AG09319 (cell line): ENCODE measurements around the gene FAF2.

Experiments used
- DNase-seq: peaks from one replicate; pipeline ENCODE4 v3.0.0-alpha.2; 2010; ENCODE audit warnings: low read depth; ENCODE audit errors: extremely low read depth
- TF ChIP-seq, protein P1 (sequence below): IDR thresholded peaks from 2 replicates; pipeline ENCODE4 v1.5.1; 2011; ENCODE audit warnings: low read depth, mild to moderate bottlenecking, inconsistent platforms, low read length, moderate library complexity

Gene FAF2

DNA sequence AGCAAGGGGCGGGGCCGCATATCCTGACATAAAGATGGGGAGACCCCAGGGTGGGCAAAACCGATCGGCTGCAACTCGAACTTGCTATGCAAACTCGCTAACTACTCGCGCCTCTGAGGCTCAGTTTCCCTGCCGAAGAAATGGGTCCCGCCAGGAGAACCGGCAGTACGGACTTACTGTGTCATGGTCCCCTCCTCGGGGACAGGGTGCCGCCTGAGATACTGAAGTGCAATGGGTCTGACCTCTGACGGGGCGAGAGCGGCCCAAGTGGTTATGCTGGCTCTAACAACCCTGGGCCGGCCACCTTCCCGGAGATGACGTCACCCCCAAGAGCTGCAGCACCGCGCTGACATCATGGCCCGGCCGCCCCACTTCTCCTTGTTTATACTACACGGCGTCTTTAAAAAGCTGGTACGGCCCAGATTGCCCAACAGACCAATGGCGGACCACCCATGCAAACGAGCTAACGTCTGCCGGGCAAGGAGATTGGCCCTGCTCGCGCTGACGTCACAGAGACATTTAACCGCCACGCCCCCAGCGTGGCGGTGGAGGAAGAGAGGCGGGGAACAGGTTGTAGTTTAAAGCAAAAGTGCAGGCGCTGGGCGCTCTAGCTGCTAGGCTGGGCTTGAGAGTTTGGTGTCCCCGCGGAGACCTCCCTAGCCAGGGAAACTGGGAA, 89.5 kb downstream of the FAF2 start:
- TF ChIP-seq, protein P1, sequence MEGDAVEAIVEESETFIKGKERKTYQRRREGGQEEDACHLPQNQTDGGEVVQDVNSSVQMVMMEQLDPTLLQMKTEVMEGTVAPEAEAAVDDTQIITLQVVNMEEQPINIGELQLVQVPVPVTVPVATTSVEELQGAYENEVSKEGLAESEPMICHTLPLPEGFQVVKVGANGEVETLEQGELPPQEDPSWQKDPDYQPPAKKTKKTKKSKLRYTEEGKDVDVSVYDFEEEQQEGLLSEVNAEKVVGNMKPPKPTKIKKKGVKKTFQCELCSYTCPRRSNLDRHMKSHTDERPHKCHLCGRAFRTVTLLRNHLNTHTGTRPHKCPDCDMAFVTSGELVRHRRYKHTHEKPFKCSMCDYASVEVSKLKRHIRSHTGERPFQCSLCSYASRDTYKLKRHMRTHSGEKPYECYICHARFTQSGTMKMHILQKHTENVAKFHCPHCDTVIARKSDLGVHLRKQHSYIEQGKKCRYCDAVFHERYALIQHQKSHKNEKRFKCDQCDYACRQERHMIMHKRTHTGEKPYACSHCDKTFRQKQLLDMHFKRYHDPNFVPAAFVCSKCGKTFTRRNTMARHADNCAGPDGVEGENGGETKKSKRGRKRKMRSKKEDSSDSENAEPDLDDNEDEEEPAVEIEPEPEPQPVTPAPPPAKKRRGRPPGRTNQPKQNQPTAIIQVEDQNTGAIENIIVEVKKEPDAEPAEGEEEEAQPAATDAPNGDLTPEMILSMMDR: no peak
- peak; percentile 98 for DNase-seq

DNA sequence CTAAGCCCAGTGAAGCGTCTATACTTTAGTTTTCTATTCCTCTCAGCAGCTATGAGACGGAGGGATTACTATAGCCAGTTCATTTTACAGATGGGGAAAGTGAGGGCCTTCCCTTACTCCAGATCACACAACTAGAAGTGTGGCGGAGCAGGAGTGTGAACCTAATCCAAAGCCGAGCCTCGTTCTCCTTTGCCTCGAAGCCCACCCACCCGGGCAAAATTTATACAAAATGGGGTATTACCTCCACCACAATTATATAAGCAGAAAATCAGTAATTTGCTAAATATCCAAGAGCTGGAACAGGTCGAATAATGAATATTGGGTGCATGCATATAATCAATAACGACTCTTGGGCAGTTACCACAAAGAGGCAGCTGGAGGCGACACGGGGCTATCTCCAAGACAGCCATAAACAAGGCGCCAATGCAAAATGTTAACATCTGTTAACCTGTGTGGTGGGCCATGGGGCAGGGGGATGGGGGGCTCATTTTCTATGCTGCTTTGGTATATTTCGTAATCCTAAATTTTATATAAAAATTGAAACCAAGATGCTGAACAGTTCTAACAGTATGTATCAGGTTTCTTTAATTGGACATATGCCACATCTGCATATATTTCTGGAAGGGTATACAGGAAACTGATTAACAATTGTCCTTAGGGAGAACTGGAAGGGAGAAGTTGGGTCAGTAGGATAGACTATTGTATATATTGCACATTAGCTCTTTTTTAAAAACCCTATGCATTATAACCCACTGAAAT, 90.2 kb downstream of the FAF2 start:
- no peak for DNase-seq
- TF ChIP-seq, protein P1: no peak

DNA sequence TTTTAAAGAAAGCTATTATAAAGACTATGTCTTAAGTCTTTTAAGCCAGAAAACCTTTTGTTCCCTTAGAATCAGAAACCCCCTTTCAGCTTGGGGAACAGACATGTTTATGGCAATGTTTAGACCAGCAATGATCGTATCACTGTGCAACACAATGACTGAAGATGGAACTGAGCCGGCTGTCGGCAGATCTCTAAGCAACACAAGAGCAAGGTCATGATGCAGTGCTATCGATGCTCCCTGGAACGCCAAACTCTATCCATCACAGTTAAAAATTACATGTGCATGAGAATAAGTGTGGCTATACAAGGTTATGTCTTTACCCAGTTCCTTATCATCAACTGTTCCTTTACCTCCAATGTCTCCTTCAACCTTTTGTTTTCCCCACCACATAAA, 90.8 kb downstream of the FAF2 start:
- no peak for DNase-seq
- TF ChIP-seq, protein P1: no peak

DNA sequence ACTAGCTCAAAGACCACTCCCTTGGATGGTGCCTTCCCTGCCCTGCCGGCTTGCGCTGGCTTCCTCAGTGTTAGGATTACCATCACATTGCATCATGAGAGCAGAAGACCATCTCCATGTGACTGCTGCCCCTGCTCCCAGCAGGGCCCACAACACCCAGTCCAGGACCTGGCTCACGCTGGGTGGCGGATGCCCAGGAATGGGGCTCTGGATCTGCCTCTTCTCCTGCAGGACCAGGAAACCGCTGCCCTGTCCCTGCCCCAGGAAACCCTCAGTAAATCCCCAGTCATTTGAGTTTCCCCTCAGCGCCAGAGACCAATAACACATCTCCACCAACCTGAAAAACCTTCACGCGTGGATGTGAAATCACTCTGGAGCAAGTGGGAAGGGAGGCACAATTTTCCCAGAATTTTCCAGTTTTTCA, 92.3 kb downstream of the FAF2 start:
- TF ChIP-seq, protein P1: no peak
- DNase-seq: no peak

DNA sequence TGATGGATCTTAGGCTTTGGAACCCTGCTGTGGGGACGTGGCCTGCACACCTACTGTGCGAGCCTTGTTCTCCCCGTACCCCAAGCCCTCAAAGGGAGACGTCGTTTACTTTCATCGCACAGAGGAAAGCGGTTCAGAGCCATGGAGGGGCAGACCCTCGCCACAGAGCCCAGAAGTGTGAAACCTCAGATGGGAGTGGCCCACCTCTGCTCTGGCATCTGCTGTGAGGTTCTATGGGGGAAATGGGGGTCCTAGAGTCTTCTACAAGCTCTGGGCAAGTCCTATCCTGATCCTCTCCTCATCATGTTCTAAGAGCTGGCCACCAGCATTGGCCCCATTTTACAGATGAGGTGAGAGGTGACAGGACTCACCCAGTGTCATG, 92.8 kb downstream of the FAF2 start:
- TF ChIP-seq, protein P1: no peak
- DNase-seq: no peak

DNA sequence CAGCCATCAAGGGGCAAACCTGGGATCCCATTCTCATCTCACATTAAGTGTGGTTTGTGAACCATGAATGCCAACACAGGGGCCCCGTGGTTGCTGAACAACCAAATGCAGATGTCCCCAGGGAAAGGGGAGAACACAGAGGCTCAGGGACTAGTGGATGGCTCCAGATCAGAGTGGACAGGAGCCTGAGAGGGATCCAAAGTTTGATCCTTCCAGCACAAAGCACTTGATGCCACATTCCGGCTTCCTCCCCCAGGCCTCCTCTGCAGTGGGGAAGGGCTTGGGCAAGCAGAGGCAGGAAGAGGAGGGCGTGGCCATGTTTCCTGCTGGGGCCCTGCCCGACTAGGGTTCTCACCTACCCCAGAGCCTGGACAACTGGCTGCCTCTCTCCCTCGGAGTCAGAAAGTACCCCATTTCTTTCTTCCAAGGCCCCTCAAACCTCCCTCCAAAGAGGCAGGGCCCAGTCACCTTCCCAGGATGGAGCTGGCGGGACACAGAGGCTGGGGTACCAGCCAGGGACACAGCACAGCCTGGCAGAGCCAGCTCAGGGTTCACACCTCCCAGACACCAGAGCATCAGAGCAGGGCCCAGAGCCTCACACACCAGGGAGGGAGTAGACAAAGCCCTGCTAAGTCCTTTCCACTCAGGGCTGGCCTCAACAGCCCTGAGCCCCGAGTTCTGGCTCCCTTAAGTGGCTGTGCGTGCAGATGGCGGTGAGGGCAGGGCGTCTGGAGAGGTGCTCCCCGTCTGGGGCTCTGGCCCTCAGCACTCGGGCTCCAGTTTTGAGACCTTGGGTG, 93.4 kb downstream of the FAF2 start:
- TF ChIP-seq, protein P1: no peak
- DNase-seq: no peak
